ENCODE data around the gene DGKZ. TPM values are rescaled to one million over a fixed set of nuclear protein-coding genes. Genes with fewer than 3 reads are reported as not detected.

The DGKZ gene
- total RNA-seq, 4 donors from 2014 or later = 38.5 to 53.1 (median 45.7) TPM

Small RNA genes within 50 kb of the gene (small RNA-seq; reads per million reads assigned to genes)
- gene MIR4688 = 0 to 0.15 (median 0) reads per million in 4 donors

Other genes starting within 250 kb of the DGKZ start
- 10 to 100 TPM; 11.2 to 22.3 (median 15.9) TPM for gene PHF21A, start 226.0 kb upstream of the DGKZ start, total RNA-seq
- gene CREB3L1, start 69.8 kb upstream of the DGKZ start, total RNA-seq = 1 to 10 TPM in 1 of 4 donors, under 1 TPM in 3; 0.13 to 2.1 (median 0.63) TPM
- gene MDK, start 34.2 kb downstream of the DGKZ start, total RNA-seq = 10 to 100 TPM in 3 of 4 donors, 1 to 10 TPM in 1; 5.4 to 62.6 (median 22.5) TPM
- gene CHRM4, start 44.3 kb downstream of the DGKZ start, total RNA-seq = not detected
- 10 to 100 TPM; 20.2 to 31.3 (median 25.9) TPM for gene AMBRA1, start 246.6 kb downstream of the DGKZ start, total RNA-seq